Adrenal gland (tissue), 5 donors: Measurements from ENCODE around the gene EPPIN.

ENCODE experiments used
- CTCF ChIP-seq, 6 experiments: fragments of 450-650 bp in 4 of 6; fragments of 200-600 bp in 2 of 6; sonication (generic) in 1 of 6; IDR thresholded peaks; 1 replicate in 5 of 6; 2 replicates in 1 of 6; pipeline versions ENCODE4 v1.5.1 to v1.8.0; 2016 to 2021; ENCODE audit warnings: antibody characterized with exemption in 6 of 6, mild to moderate bottlenecking in 2 of 6, moderate library complexity in 1 of 6
- POLR2A ChIP-seq, 2 donors: fragments of 450-650 bp; IDR thresholded peaks; one replicate each; pipeline ENCODE4 v1.6.1; 2017; ENCODE audit warnings: antibody characterized with exemption in 2 of 2, mild to moderate bottlenecking in 2 of 2, moderate library complexity in 1 of 2
- donor health status: DM: no; HTN: no; CAD: no.

- TF ChIP-seq POLR2A (IDR thresholded peaks at IDR 0.05), result no peak
- no peak for TF ChIP-seq CTCF (IDR thresholded peaks at IDR 0.05)
Measured at GRCh38 chr20:45503403-45503802, 43.8 kb downstream of the EPPIN start.
